GM21526 (cell line): ENCODE data around the gene MRPL19.

Experiments
- ATAC-seq: cut with Tn5 transposase; IDR thresholded peaks from one replicate; pipeline ENCODE4 v1.9.1; 2021; ENCODE audit warnings: moderate library complexity; ENCODE audit not compliant: unreplicated experiment, low FRiP score

Gene MRPL19

GRCh38 chr2:75646583-75647425 lies at the start of gene MRPL19:
MRPL19 (plus strand) TSS chr2:75646783; CDS start chr2:75646808, 25 bp downstream.
- peak; percentile 97 for ATAC-seq

DNA sequence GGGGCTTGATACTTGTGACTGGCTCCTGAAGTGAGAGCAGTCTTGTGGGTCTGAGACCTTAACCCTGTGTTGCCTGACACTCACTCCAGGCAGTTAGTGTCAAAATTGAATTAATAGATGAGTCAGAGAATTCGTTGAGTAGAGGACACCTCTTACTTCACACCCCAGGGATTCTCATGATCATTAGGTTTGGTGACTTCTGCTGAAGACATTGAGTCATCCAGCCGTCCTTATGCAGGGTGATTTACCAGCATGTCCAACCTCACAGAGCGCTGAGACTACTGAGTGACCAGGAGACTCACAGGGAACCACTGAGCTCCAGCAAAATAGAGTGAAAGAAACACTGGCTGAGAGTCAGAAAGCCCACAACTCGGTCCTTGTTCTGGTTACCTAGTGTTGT lies 49.8 kb upstream of the MRPL19 start:
- ATAC-seq: no peak

- ATAC-seq: no peak
These were observed 48.6 kb upstream of the MRPL19 start for GRCh38 chr2:75597949-75598348.

DNA sequence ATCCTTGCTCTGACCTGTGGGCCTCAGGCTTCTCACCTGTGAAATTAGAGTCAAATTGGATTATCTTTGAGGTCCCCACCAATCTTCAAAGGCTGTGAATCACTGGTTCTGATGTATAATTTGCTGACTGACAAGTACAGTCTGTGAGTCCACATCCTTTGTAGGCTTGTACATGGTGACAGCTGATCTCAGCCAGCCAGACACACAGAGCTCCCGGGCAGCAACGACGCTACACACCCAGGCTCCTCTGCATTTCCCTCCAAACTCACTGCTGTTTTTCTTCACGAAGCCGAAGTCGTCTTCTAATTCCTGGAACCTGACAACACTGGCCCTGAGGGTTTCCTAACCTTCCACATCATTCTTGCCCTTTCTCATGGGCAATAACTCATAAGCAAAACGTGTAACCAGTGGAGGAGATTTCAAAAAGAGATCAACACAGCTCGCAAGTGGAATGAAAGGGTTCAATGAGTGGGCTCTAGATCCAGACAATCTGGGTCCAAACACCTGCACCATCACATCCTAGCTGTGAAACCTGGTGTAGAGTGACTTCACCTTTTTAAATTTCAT lies 47.9 kb upstream of the MRPL19 start:
- no peak for ATAC-seq

DNA sequence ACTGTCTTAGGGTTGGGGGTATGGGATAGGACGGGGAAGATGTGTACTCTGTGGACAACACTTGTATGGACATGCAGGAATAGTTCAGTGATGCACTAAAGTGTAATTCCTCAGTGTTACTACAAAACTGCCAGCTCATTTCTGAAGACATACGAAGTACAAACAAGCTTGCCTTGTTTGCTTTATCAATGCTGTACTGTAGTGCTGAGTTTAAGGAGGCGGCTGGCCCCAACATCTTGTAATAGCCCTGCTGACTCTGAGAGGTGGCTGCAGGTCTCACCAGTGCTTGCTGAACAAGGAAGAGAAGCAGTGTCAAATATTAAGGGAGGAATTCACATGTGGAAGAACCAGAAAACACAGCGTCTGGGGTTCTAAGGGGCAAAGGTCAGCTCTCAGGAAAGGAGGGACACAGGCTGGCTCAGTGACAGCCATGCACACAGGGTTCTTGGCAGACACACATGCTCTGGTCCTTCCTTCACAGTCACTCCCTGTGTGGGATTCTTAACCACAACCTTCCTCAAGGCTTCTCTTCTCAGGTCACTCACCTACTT lies 46.0 kb upstream of the MRPL19 start:
- no peak for ATAC-seq

DNA sequence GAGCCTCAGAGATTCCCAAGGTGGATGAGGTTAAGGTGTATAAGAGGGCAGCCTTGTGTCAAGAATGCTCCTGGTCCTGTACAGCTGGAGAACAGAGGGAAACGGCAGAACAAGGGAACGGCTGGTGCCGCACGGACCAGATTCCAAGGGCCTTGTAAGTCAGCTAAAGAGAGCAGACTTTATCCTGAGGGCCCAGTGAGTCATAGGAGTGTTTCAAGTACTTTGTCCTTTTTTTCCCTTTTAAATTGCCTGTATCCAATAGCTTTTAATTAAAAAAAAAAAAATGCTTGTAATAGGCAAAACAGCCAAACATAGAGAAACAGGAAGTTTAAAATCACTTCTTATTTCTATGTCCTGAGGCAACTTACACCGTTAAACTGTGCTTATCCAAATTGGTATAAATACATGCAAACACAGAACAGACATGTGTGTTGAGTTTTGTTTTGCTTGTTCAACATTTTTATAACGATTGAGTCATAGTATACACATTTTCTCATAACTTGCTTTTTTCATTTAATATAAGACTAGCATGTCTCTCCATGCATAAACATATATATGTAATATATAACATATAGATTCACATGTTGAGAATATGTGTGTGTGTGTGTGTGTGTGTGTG lies 43.8 kb upstream of the MRPL19 start:
- no peak for ATAC-seq

DNA sequence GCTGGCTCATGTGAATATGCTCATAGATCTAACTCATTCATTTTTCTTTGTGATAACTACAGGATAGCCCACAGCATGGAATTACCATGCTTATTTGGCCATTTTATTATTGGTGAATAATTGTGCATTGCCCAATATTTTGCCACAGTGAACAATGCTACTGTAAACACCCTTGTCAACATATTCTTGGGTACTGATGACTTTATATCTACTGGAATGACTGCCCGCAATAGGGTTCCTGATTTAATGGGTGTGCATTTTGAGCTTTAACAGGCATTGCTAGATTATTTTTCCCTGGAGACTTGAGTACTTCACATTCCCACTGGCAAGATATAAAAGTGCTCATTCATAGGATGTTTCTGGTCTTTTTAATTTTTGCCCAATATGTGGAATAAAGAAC lies 43.1 kb upstream of the MRPL19 start:
- no peak for ATAC-seq

GRCh38 chr2:75604484-75604883 lies 42.1 kb upstream of the MRPL19 start:
- ATAC-seq: no peak

DNA sequence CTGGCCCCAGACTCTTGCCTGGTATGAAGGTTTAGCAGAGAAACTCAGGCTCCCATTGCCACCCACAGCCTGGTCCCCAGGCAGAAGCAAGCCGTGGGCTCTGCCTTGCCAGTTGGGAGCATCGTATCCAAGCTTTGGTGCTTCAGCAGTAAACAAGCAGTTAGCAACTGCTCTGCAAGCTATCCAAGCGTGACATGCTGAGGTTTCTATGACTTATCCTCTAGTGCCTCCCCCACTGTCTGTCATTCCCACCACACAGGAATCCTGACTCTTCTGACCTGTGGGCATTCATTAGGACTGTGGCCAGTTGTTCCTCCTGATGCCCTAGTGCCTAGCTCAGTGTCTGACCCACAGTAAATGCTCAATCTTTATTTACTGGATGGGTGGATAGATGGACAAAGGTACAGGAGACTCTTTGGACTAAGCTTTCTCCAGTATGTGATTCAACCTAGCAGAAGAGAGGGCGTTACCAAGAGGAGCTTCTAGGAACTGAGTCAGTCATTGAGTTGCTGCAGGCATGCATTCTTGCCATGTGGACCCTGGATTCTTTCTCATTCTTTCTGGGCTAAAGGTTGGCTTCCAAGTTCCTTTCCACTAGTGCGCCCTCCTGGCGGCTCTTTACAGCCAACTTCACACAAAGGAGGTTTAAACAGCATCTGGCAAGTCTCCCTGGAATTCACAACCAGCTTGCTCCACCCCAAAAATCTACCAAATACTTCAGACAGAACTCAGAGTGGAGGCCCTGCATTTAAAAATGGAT lies 40.6 kb upstream of the MRPL19 start:
- no peak for ATAC-seq

DNA sequence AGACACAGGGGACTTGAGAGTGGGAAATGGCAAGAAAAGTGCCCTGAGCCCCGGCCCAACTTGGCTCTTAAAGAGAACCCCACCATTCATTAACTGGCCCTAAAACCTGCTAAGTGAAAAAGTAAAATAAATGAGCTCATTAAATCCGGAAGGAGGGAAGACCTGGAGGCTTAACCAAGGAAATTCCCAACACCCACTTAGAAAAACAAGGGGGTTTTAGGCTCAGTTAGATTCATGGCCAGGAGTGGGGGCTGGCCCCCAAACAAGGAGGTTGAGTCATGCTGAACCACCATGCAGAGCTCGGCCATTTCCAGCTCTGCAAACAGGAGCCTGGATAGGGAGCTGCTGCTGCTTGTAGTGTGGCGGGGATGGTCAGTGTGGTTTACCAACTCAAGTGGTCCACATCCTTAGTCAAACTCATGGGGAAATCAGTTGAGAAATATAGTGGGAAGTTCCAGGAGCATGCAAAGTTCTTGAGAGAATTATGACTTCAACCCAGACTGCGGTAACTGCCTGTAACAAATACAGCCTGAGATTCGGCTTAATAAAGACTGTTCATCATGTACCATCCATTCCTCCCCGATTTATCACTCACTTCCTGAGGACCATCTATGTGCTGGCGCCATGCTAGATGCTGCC lies 39.7 kb upstream of the MRPL19 start:
- no peak for ATAC-seq

DNA sequence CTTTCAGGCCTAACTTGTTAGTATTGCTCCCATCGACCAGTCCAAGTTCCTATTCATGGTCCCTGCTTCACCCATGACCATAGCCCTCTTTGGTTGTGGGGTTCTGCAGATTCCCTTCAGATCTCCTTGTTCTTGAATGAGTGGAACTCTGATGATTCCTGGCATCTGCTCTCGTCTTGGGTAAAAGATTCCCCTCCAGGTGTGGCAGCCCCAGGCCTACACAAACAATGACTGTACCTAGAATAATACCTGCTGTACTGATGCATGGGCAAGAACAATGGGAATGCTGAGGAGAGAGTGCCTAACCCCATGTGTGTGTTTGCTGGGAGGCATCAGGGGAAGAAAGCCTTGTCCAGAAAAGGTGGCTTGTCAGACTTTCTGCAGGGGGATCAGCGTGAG lies 39.2 kb upstream of the MRPL19 start:
- no peak for ATAC-seq

- no peak for ATAC-seq
These were observed 38.4 kb upstream of the MRPL19 start for GRCh38 chr2:75607988-75608683.

DNA sequence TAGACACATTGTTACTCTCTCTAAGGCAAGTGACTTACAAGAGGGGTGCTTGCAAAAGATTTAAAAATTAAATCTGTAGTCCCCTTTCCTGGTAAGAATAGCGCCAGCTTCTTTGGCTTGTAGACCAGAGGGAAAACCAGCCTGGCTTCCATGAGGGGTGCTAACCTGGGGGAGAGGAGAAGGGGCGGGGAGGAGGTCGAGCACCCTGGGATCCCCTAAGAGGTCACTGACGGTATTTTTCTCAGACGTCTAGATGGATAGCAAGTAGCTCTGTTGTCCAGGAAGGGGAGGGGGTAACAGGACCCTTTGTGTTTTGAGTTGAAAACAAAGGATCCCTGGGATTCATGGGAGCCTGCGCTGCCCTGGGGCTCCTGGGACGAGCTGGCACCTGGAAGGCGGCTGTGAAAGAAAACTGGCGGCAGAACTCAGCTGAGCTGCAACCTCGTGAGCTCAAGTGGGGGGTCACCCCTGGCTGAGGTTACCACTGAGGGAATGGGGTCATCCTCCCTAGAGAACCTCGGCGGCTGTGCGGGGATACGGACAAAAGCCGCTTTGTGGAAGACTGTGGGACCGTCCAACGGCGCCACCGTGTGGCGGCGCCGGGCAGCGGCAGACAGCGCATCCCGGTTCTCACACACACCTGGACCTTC lies 37.8 kb upstream of the MRPL19 start:
- ATAC-seq: peak; percentile 88

DNA sequence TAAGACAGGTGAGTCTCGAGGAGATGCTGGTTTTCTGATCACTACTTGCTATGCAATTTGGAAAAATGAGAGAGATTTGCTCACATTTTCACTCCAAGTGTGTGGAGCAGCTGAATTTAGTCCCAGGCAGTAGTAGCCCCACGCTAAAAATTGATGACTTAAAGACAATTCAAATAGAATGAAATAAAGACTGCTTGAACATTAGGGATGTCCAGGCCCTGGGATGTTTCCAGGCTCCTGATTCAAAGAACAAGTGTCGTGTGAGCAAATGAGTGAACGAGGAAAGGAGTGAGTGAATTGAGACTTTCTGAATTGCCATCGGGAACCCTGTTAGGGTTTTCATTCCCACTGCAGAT lies 37.3 kb upstream of the MRPL19 start:
- ATAC-seq: no peak

DNA sequence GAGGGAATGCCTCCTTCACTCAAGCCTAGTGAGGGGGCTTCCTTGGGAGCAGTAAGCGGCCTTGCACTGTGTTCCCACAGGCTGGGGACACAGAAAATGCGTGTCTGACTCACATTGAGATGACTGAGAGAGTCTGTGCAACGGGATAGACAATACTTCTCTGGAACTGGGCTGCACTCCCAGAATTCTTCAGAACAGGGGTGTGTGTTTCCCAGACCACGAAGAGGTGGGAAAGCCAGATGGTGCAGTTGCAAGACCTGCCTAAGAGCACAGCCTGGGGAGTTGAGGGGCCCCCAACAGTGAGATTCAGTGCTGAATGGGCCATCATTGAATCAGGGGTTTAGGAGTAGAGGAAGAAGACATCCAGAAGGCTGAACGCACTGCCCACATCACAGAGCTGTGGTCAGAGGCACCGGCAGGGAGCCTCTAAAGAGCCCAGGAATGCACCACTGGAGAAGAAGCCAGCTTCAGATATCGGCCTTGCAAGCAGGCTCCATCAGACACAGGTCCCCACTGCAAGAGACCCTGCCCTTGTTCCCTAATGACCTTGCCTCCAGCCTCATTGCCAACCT lies 36.6 kb upstream of the MRPL19 start:
- no peak for ATAC-seq

DNA sequence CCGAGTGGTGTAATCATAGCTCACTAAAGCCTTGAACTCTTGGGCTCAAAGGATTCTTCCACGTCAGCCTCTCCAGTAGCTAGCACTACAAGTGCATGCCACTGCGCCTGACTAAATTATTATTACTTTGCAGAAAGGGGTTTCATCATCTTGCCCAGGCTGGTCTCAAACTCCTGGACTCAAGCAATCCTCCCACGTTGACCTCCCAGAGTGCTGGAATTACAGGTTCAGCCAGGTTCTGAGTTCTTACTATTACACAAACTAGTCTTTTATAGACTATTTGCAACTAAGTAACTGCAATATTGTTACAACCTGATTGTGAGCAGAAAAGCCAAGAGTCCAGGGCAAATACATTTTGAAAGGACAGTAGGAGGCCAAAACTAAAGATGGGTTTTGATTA lies 35.9 kb upstream of the MRPL19 start:
- no peak for ATAC-seq

GRCh38 chr2:75612108-75612861 lies 34.3 kb upstream of the MRPL19 start:
- ATAC-seq: no peak

GRCh38 chr2:75612862-75613243 lies 33.7 kb upstream of the MRPL19 start:
- no peak for ATAC-seq
